Anterior cingulate cortex (tissue), 58 donors: Measurements from ENCODE around the gene KRTAP9-3.
"Not testable (repeated sequence)": the region's sequence is repeated elsewhere in the genome, so short reads cannot be mapped to it uniquely, and the experiment has no call there.

Experiments used
- DNase-seq, 58 donors: peaks; one replicate each; lab custom pipeline; 2025; lab: John Stamatoyannopoulos, UW

Gene KRTAP9-3, protein sequence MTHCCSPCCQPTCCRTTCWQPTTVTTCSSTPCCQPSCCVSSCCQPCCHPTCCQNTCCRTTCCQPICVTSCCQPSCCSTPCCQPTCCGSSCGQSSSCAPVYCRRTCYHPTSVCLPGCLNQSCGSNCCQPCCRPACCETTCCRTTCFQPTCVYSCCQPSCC

DNA sequence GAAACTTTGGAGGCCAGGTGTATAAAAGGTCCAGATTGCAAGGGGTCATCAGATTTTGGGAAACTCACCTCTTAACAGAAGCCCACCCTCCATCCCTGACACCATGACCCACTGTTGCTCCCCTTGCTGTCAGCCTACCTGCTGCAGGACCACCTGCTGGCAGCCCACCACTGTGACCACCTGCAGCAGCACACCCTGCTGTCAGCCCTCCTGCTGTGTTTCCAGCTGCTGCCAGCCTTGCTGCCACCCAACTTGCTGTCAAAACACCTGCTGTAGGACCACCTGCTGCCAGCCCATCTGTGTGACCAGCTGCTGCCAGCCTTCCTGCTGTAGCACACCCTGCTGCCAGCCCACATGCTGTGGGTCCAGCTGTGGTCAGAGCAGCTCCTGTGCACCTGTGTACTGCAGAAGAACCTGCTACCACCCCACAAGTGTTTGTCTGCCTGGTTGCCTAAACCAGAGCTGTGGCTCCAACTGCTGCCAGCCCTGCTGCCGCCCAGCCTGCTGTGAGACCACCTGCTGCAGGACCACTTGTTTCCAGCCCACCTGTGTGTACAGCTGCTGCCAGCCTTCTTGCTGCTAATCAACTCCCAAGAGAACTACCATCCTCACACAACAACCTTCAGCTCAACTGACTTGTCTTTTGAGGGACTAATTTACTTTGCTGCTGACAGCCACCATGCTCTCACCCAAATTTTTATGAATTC, at the start of gene KRTAP9-3:
KRTAP9-3 (plus strand) TSS at position 51 of the 707 bp plus-strand sequence; CDS start at position 104, 53 bp downstream.
- DNase-seq, result not testable (repeated sequence)

DNA sequence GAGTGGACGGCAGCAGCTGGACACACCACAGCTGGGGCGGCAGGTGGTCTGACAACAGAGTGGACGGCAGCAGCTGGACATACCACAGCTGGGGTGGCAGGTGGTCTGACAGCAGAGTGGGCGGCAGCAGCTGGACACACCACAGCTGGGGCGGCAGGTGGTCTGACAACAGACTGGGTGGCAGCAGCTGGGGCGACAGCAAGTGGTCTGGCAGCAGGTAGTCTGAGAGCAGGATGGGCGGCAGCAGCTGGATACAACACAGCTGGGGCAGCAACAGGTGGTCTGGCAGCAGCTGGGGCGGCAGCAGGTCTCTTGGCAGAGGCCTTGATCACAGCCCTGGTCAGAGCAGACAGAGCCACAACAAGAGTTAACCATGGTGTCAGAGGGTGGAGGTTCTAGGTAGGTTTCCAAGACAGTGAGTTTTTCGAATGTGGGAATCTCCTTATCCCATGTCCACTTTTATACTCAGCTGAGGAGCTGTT, 47.7 kb upstream of the KRTAP9-3 start, which contains the start of gene KRTAP4-1:
KRTAP4-1 (minus strand) TSS at position 432 of the 482 bp plus-strand sequence; CDS start at position 375, 57 bp downstream.
- DNase-seq, result no peak

DNA sequence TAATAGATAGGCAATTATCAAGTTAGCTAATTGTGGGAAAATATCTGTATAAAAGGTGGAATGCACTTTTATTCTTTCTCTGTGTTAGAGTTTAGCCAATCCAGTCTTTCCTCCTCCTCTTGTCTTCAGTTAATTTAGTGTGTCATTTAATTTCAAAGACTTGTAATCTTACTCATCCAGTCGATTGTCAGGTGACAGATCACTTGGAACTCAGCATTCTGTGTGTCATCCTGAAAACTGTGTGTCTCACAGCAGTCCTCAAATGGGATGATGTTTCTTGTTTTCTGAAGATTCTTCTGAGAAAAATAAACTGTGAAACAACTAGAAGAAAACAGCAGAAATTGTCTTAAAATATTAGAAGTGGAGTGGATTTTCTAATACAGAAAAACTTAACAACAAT, 47.2 kb upstream of the KRTAP9-3 start:
- DNase-seq, result no peak

DNA sequence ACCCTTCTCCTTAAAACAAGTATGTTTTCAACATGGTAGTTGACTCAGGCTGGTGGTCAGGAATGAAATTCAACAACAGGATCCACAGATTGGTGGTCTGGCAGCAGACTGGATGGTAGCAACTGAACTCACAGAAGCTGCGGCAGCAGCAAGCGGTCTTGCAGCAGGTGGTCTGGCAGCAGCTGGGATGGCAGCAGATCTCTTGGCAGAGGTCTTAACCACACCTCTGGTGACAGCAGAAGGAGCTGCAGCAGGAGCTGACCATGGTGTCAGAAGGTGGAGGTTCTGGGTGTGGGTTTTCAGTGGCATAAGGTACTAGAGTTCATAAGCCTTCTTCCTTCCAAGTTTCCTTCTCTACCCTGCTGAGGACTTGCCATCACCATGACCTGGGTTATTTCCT, 45.4 kb upstream of the KRTAP9-3 start:
- DNase-seq, result no peak

DNA sequence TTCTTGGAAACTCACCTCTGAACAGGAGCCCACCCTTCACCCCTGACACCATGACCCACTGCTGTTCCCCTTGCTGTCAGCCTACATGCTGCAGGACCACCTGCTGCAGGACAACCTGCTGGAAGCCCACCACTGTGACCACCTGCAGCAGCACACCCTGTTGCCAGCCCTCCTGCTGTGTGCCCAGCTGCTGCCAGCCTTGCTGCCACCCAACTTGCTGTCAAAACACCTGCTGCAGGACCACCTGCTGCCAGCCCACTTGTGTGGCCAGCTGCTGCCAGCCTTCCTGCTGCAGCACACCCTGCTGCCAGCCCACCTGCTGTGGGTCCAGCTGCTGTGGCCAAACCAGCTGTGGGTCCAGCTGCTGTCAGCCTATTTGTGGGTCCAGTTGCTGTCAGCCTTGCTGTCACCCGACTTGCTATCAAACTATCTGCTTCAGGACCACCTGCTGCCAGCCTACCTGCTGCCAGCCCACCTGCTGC, 42.4 kb upstream of the KRTAP9-3 start, which contains the start of gene KRTAP9-1:
KRTAP9-1 (plus strand) TSS at position 51 of the 482 bp plus-strand sequence; CDS start at position 51, 0 bp downstream.
- DNase-seq, result not testable (repeated sequence)

DNA sequence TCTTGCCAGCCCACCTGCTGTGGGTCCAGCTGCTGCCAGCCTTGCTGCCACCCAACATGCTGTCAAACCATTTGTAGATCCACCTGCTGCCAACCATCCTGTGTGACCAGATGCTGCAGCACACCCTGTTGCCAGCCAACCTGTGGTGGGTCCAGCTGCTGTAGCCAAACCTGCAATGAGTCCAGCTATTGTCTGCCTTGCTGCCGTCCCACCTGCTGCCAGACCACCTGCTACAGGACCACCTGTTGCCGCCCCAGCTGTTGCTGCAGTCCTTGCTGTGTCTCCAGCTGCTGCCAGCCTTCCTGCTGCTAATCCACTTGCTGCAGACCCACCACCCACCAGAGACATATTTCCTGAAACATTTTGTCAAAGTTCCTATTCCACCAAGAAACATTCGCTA, 41.9 kb upstream of the KRTAP9-3 start:
- no peak for DNase-seq

DNA sequence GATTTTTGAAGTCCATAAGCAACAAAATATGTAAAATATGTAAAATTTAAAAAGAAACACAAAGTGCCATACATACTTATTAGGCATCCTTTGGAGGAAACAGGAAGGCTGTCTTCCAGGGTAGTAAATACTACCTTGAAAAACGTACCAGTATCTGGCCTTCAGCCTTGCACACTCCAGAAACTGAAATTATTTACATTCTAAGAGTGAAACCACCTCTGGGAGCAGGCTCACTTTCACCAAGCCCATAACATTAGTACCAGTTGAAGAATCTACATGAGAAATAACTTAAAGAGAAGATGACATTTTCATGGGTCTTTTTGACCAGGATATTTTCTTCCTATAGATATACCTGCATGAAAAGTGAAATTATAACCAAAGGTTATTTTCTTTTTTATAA, 36.2 kb upstream of the KRTAP9-3 start:
- no peak for DNase-seq

DNA sequence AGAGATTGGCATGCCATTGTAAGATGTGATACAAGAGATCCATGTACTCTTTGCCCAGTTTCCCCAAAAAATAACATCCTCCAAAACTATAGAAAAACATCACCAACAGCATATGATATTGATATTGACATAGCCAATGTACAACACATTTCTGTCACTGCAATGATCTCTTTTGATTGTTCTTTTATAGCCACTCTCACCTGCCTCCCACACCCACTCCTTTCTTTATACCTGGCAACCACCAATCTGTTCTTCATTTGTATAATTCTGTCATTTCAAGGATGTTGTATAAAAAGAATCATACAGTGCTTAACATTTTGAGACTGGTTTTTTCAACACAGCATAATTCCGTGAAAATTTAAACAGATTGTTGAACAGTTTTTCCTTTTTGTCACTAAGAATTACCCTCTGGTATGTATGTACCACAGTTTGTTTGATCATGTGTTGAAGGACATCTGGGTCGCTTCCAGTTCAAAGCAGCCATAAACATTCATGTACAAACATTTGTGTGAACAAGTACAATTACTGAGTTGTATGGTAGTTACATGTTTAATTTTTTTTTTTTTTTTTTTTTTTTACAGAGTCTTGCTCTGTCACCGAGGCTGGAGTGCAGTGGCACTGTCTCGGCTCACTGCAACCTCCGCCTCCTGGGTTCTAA, 32.7 kb upstream of the KRTAP9-3 start:
- DNase-seq, result no peak

DNA sequence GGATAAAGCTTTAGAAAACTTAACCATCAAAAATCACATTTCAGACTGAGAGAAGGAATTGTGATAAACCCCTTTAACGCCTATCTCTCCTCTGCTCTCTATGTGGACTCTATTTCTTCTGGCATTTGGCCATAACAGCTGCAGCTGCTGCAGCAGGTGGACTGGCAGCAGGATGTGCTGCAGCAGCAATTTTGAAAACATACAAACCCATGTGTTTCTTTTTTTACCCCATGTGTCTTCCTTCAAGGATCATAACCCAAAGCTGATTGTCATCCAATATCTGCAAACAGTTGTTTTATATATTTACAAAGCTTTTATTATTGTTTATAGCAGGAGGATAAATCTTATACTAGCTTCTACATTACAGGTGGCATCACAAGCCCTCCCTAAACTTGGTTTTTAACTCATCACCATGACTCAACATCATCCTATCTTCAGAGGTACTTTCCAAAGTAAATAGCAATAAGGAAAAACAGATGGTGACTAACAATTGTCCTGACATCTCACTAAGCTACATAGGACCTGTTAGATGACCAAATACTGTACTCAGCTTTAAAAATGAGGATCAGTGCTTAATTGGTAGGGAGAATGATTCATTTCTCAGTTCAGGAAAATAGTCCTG, 20.3 kb upstream of the KRTAP9-3 start:
- no peak for DNase-seq

DNA sequence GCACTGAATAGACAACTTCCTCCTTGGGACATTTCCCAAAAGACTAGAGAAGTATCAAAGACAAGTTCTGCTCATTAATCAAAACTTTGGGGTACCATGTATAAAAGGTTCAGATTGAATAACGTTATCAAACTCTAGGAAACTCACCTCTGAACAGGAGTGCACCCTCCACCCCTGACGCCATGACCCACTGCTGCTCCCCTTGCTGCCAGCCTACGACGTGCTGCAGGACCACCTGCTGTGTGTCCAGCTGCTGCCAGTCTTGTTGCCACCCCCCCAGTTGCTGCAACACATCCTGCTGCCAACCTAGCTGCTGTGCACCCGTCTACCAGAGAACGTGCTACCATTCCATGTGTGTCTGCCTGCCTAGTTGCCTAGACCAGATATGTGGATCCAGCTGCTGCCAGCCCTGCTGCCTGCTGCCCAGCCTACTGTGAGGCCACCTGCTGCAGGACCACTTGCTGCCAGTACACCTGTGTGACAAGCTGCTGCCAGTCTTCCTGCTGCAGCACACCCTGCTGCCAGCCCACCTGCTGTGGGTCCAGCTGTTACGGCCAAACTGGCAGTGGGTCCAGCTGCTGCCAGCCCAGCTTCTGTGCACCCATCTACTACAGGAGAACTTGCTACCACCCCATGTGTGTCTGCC, 19.6 kb upstream of the KRTAP9-3 start:
- DNase-seq, result no peak

DNA sequence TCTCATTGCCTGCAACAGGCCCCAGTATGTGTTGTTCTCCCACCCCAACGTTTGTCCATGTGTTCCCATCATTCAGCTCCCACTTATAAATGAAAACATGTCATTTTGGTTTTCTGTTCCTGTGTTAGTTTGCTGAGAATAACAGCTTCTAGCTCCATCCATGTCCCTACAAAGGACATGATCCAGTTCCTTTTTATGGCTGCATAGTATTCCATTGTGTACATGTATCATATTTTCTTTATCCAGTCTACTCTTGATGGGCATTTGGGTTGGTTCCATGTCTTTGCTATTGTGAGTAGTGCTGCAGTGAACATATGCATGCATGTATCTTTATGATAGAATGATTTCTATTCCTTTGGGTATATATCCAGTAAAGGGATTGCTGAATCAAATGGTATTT, 16.6 kb upstream of the KRTAP9-3 start:
- no peak for DNase-seq

DNA sequence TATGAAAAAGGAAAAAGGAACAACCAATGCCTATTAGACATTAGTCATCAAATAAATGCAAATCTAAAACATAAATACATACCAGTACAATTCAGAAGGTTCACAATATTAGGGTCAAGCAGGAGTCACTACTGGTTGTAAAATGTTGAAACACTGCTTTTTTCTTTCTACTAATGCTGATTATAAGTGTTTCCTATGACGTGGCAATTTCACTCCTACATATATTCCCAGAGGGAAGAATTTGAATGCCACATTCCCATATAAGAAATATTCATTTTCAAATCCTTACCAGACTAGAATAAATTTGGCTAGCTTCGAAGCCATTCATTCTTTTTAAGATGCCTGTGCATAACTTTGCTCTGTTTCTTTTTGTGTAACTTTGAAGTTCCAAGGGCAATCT, 8.4 kb upstream of the KRTAP9-3 start:
- DNase-seq, result no peak

DNA sequence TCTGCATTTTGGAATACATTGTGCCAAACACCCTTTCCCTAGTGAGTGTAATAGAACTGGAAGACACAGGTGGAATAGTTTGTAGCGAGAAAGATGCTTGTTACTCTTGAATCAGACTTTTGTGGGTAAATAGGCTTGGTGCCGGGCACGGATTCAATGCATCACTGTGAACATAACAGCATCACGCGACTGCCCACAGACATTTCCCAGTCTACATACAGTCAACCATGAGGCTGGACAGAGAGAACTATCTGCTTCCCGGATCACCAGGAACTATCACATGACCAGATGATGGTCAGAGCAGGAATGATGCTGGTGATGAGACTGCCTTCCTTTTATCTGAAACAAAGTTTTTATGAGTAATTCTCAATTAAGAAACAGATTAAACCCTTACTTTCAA, 6.2 kb upstream of the KRTAP9-3 start:
- DNase-seq, result no peak

DNA sequence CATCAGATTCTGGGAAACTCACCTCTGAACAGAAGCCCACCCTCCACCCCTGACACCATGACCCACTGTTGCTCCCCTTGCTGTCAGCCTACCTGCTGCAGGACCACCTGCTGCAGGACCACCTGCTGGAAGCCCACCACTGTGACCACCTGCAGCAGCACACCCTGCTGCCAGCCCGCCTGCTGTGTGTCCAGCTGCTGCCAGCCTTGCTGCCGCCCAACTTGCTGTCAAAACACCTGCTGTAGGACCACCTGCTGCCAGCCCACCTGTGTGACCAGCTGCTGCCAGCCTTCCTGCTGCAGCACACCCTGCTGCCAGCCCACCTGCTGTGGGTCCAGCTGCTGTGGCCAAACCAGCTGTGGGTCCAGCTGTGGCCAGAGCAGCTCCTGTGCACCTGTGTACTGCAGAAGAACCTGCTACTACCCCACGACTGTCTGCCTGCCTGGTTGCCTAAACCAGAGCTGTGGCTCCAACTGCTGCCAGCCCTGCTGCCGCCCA, 5.6 kb upstream of the KRTAP9-3 start, which contains the start of gene KRTAP9-2:
KRTAP9-2 (plus strand) TSS at position 51 of the 498 bp plus-strand sequence; CDS start at position 58, 7 bp downstream.
- DNase-seq, result not testable (repeated sequence)

DNA sequence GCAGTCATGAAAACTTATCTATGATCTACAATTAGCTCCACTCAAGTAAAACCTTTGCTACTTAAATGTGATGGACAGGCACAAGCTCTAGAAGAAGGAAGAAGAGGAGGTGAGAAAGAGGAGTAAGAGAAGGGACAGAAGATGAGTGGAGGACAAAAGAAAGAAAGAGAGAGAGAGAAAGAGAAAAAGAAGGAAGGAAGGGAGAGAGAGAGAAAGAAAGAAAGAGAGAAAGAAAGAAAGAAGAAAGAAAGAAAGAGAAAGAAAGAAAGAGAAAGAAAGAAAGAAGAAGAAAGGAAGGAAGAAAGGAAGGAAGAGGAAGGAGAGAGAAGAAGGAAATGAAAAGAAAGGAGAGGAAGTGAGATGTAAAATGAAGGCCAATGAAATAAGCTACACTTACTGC, 2.2 kb upstream of the KRTAP9-3 start:
- DNase-seq, result no peak

DNA sequence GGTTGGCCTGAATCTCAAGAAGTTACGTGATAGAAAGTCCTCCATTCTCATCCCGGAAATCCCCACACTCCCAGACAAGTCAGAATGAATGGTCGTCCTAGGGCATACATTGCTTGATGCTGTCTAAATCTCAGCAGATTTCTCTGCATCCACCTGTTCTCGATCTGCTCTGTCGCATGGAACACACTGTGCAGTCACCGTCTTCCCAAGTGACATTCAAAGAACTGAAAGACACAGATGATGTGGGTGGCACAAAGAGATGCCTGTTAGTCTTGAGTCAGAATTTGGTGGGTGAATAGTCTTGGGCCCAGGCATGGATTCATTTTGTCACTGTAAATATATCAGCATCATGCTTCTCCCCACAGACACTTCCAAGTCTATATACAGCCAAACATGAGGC, 518 bp upstream of the KRTAP9-3 start:
- DNase-seq, result no peak

DNA sequence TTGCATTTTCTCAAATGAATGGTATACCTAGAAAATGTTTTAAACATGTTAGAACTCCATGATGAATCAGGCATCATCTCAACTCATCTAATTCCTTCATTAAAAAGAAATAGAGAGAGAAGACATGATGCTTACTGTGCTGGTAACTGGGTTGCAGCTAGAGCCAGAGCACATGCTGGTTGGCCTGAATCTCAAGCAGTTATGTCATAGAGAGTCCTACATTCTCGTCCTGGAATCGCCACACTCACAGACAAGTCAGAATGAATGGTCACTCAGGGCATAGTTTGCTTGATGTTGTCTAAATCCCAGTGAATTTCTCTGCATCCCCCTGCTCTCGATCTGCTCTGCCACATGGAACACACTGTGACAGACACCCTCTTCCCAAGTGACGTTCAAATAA, 4.9 kb downstream of the KRTAP9-3 start:
- DNase-seq, result not testable (repeated sequence)

DNA sequence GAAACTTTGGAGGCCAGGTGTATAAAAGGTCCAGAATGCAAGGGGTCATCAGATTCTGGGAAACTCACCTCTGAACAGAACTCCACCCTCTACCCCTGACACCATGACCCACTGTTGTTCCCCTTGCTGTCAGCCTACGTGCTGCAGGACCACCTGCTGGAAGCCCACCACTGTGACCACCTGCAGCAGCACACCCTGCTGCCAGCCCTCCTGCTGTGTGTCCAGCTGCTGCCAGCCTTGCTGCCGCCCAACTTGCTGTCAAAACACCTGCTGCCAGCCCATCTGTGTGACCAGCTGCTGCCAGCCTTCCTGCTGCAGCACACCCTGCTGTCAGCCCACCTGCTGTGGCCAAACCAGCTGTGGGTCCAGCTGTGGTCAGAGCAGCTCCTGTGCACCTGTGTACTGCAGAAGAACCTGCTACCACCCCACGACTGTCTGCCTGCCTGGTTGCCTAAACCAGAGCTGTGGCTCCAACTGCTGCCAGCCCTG, 5.7 kb downstream of the KRTAP9-3 start, which contains the start of gene KRTAP9-8:
KRTAP9-8 (plus strand) TSS at position 51 of the 489 bp plus-strand sequence; CDS start at position 104, 53 bp downstream.
- not testable (repeated sequence) for DNase-seq

DNA sequence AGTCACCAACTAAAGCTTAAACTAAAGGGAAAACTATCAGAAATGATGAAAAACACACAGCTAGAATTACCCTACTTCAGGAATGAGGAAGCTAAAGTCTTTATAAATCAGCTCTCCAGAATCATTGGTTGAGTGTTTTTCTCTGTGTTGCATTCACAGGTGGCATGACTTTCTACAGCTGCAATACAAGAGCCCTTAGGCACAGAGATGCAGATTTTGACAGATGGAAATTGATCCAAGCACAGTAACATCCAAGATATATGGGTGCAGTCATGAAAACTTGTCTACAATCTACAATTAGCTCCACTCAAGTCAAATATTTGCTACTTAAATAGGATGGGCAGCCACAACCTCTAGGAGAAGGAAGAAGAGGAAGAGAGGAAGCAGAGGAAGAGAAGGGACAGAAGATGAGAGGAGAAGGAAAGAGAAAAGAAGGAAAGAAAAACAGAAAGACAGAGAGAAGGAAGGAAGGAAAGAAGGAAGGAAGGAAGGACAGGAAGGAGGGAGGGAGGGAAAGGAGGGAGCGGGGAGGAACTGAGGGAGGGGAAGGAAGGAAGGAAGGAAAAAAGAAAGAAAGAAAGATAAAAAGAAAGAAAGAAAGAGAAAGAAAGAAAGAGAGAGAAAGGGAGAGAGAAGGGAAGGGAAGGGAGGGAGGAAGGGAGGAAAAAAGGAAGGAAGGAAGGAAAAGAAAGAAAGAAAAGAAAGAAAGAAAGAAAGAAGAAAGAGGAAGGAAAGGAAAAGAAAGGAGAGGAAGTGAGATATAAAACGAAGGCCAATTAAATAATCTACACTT, 14.9 kb downstream of the KRTAP9-3 start:
- DNase-seq, result not testable (repeated sequence)
